T-cell (primary cell): Measurements from ENCODE around the gene PIM1. TPM values are rescaled to one million over a fixed set of nuclear protein-coding genes. Genes with fewer than 3 reads are reported as not detected.

Experiments
- ATAC-seq, 4 experiments: fragments of 200-7000 bp in 3 of 4; fragments of 150-1000 bp in 1 of 4; cut with Tn5 transposase; replicated peaks in 1 of 4; 1 replicate in 3 of 4; 2 replicates in 1 of 4; pipeline ENCODE4 v1.10.0; 2021; ENCODE audit warnings: moderate library complexity in 3 of 4, mild to moderate bottlenecking in 2 of 4, moderate number of reproducible peaks in 1 of 4
- CTCF ChIA-PET, 2 donors: fragments of 300-600 bp; sonication (Branson Sonifier 250); formaldehyde crosslinking; loops; one replicate each; lab custom pipeline; 2022; ENCODE audit warnings: antibody characterized with exemption in 2 of 2; lab: Charles Lee
- POLR2A ChIA-PET, 2 donors: fragments of 300-600 bp; sonication (Branson Sonifier 250); formaldehyde crosslinking; loops; one replicate each; lab custom pipeline; 2022; ENCODE audit warnings: antibody characterized with exemption in 2 of 2; lab: Charles Lee
- DNase-seq, 35 experiments: peaks; one replicate each; pipeline versions ENCODE4 v3.0.0 to v3.0.0-alpha.2; 2013 to 2023
- H3K27ac ChIP-seq: one replicate; pipeline ENCODE4 v1.5.1; 2013; ENCODE audit warnings: low read length
- H3K27me3 ChIP-seq, 2 experiments: replicated peaks in 1 of 2; 1 replicate in 1 of 2; 2 replicates in 1 of 2; pipeline versions ENCODE4 v1.6.1 to v1.7.0; 2013; ENCODE audit warnings: low read length in 1 of 2, mixed read lengths in 1 of 2; ENCODE audit not compliant: control insufficient read depth in 2 of 2, insufficient read depth in 2 of 2; ENCODE audit errors: extremely low read depth in 1 of 2
- H3K36me3 ChIP-seq, 2 donors: 1 replicate in 1 of 2; 2 replicates in 1 of 2; pipeline versions ENCODE4 v1.6.1 to v1.7.0; 2013; ENCODE audit warnings: low read length in 1 of 2; ENCODE audit not compliant: control insufficient read depth in 2 of 2, insufficient read depth in 1 of 2; ENCODE audit errors: extremely low read depth in 1 of 2
- H3K4me1 ChIP-seq, 2 experiments: 1 replicate in 1 of 2; 2 replicates in 1 of 2; pipeline versions ENCODE4 v1.6.1 to v1.7.0; 2013; ENCODE audit warnings: low read length in 2 of 2, mixed read lengths in 1 of 2; ENCODE audit not compliant: insufficient read depth in 2 of 2, control insufficient read depth in 1 of 2; ENCODE audit errors: extremely low read depth in 1 of 2
- H3K4me3 ChIP-seq, 2 donors: 1 replicate in 1 of 2; 2 replicates in 1 of 2; pipeline versions ENCODE4 v1.5.1 to v1.7.0; 2013; ENCODE audit warnings: mild to moderate bottlenecking in 2 of 2, low read length in 1 of 2, moderate library complexity in 1 of 2; ENCODE audit not compliant: control insufficient read depth in 1 of 2; ENCODE audit errors: extremely low read depth in 1 of 2
- H3K9me3 ChIP-seq: 2 replicates; pipeline ENCODE4 v1.7.0; 2013
- H3K27ac Mint-ChIP-seq, 2 donors: one replicate each; pipeline ENCODE4 v1.8.0; 2020 to 2021; ENCODE audit warnings: mild to moderate bottlenecking in 2 of 2, mixed read lengths in 2 of 2
- H3K27me3 Mint-ChIP-seq, 2 donors: one replicate each; pipeline ENCODE4 v1.8.0; 2021 to 2022; ENCODE audit warnings: mixed read lengths in 2 of 2
- H3K36me3 Mint-ChIP-seq: one replicate; pipeline ENCODE4 v1.8.0; 2021; ENCODE audit warnings: mixed read lengths
- H3K4me1 Mint-ChIP-seq, 3 donors: one replicate each; pipeline ENCODE4 v1.8.0; 2020 to 2022; ENCODE audit warnings: mixed read lengths in 3 of 3, mild to moderate bottlenecking in 1 of 3
- H3K4me3 Mint-ChIP-seq, 3 donors: one replicate each; pipeline ENCODE4 v1.8.0; 2020 to 2022; ENCODE audit warnings: mild to moderate bottlenecking in 3 of 3, mixed read lengths in 3 of 3, moderate library complexity in 3 of 3
- H3K9me3 Mint-ChIP-seq, 3 donors: one replicate each; pipeline ENCODE4 v1.8.0; 2020 to 2022; ENCODE audit warnings: mixed read lengths in 3 of 3
- WGBS: methylation state at CpG from one replicate; pipeline ENCODE4 v1.1.5; 2013; ENCODE audit warnings: missing lambda C conversion rate; ENCODE audit not compliant: insufficient coverage; 5-methylcytosine and 5-hydroxymethylcytosine counted together
- total RNA-seq, 35 experiments: library from RNA in 6 of 35; stranded (reverse) in 6 of 35; fragments of 120-200 nt in 1 of 35; gene quantifications; one replicate each; pipeline versions ENCODE4 v1.2.1 to v1.2.4 and lab custom pipeline; 2013 to 2026

The PIM1 gene
- total RNA-seq, 5 donors from 2014 or later (not counting 1 experiment from before 2014, with no cell fraction given) = 225 to 334 (median 313) TPM

DNA sequence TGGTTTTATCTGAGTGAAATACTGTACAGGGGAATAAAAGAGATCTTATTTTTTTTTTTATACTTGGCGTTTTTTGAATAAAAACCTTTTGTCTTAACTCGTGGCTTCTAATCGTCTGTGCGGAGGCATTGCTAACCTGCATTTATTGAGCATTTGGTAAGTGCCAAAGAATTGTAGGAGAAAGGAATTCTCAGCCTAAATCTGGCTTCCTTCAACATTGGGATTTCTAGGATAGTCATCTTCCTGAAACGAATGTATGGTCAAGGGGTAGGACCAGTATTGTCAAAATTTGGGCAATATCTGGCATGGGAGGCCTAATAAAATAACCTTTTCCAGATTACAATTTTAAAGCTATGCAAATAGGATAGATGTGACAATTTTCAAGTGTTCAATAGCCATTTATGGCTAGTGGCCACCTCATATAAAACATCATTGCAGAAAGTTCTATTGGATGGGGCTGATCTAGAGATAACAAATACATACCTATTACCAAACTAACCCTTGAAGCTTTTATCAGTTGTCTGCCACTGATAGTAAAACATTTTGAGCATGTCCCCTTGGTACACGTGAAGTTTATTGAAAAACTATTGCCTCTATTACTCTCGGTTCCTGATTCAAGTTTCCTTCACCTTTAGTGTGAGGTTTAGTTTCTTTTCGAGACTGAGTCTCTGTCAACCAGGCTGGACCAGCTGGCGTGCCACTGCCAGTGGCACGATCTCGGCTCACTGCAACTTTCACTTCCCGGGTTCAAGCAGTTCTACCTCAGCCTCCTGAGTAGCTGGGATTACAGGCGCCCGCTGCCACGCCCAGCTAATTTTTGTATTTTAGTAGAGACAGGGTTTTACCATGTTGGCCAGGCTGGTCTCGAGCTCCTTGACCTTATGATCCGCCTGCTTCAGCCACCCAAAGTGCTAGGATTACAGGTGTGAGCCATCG lies 5.6 kb downstream of the PIM1 start:
- ChIA-PET POLR2A (interaction anchor here (0.7 kb wide), 2 partner anchors 32 to 193 kb away, joined by 4 to 5 read pairs; no protein-coding TSS in a partner anchor), CTCF (interaction anchor here (0.6 to 1.5 kb wide), 10 partner anchors 9 to 290 kb away, joined by 3 to 8 read pairs (median 3); no protein-coding TSS in a partner anchor)
- H3K4me1 Mint-ChIP-seq = peaks cover 66 to 70% (median 70%) of the 10 kb centered on the region in 3 donors
- H3K27me3 Mint-ChIP-seq = no peaks in the 10 kb centered on the region
- peaks cover 0 to 43% of the 10 kb centered on the region in 2 donors for H3K36me3 ChIP-seq
- H3K27ac Mint-ChIP-seq = peak overlapping the region; percentile 94 to 97
- no peaks in the 10 kb centered on the region for H3K9me3 ChIP-seq
- 85% methylated on average over 5 of the region's 18 CpGs for WGBS
- ATAC-seq (no peak), DNase-seq (no peak)
- peaks cover 57% of the 10 kb centered on the region for H3K36me3 Mint-ChIP-seq
- peaks cover 32 to 59% of the 10 kb centered on the region in 2 experiments for H3K4me1 ChIP-seq
- H3K27ac ChIP-seq = peak overlapping the region; percentile 57
- no peaks in the 10 kb centered on the region for H3K9me3 Mint-ChIP-seq
- H3K27me3 ChIP-seq = no peaks in the 10 kb centered on the region
- peak overlapping the region; percentile 7 to 90 for H3K4me3 ChIP-seq
- H3K4me3 Mint-ChIP-seq = peak overlapping the region; percentile 90 to 92 (median 91)

DNA sequence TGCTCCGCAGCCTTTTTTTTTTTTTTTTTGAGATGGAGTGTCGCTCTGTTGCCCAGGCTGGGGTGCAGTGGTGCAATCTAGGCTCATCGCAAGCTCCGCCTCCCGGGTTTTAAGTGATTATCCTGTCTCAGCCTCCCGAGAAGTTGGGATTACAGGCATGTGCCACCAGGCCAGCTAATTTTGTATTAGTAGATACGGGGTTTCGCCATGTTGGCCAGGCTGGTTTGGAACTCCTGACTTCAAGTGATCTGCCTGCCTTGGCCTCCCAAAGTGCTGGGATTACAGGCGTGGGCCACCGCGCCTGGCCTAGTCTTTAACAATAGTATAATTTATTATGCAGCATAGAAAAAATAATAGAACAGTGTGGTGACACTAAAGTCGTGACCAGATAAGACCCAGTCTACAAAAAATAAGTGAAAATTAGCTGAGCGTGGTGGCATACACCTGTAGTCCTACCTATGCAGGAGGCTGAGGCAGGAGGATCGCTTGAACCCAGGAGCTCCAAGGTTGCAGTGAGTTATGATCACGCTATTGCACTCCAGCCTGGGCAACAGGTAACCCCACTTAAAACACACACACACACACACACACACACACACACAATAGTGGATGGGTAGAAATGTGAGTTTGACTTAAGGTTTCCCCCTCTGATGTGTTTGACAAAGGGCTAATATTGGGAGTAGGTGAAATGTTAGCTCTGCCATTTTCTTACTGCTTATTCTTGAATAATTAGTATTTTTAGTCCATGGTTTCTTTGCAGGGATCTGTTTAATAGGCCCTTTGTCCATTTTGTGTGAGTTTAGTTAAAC lies 6.5 kb downstream of the PIM1 start:
- H3K4me3 ChIP-seq = no peak overlapping the region
- no peaks in the 10 kb centered on the region for H3K9me3 ChIP-seq
- no peak overlapping the region for H3K27ac ChIP-seq
- Mint-ChIP-seq H3K27me3 (no peaks in the 10 kb centered on the region), H3K36me3 (peaks cover 53% of the 10 kb centered on the region), H3K27ac (peak overlapping the region; percentile 94 to 97), H3K4me3 (peak overlapping the region in 2 of 3 donors; percentile 90 to 91), H3K9me3 (no peaks in the 10 kb centered on the region), H3K4me1 (peaks cover 70 to 75% (median 72%) of the 10 kb centered on the region in 3 donors)
- peaks cover 32 to 66% of the 10 kb centered on the region in 2 experiments for H3K4me1 ChIP-seq
- H3K36me3 ChIP-seq = peaks cover 0 to 38% of the 10 kb centered on the region in 2 donors
- POLR2A ChIA-PET = interaction anchor here in 1 of 2 donors (0.6 to 0.7 kb wide), 4 partner anchors 10 to 194 kb away, joined by 3 to 5 read pairs (median 4); no protein-coding TSS in a partner anchor
- CTCF ChIA-PET = interaction anchor here (0.6 to 1.5 kb wide), 10 partner anchors 8 to 291 kb away, joined by 3 to 12 read pairs (median 3); no protein-coding TSS in a partner anchor
- 96% methylated on average over 6 of the region's 15 CpGs for WGBS
- DNase-seq (no peak), ATAC-seq (no peak)
- H3K27me3 ChIP-seq = no peaks in the 10 kb centered on the region

DNA sequence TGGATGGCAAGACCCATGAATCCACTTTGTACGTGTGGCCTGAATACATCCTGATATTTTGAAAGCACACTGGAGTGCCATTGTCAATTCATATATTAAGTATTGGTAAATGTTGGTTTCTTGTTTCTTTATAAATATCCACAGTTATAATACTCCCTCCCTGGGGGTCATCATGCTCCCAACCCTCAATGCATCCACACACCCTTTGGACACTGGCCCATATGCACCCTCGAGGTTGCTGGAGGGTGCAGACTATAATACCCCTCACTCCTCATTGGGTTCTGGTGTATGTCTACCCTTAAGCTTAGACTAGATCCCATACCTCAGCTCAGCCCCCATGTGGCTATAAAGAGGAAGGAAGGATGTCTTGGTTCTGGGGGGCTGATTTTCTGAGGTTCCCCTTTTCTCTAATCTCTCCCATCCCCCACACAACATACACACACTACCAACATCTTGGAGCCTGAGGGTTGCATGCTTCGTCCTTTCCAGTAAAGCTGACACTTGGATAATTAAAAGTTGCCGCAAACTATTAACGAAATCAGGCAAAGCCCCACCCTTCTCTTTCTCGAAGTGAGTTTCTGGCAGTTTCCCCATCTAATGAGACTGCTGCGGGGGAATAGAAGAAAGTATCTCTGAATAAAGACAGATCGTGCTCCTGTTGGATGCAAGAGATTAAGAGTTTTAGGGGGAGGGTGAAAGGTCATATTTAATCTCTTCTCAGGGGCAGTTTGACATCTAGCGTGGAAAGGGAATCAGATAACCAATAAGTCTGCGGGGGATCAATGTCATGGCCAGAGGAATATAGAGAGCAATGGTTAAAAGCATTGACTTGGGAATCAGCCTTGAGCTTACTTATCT lies 7.4 kb downstream of the PIM1 start:
- H3K4me1 Mint-ChIP-seq = peaks cover 74 to 81% (median 75%) of the 10 kb centered on the region in 3 donors
- ChIA-PET POLR2A (interaction anchor here in 1 of 2 donors (0.6 to 0.7 kb wide), 3 partner anchors 9 to 189 kb away, joined by 3 to 4 read pairs (median 3); no protein-coding TSS in a partner anchor), CTCF (interaction anchor here in 1 of 2 donors (0.9 to 1.4 kb wide), 4 partner anchors 9 to 160 kb away, joined by 3 to 12 read pairs (median 5); no protein-coding TSS in a partner anchor)
- no peaks in the 10 kb centered on the region for H3K27me3 Mint-ChIP-seq
- Histone ChIP-seq H3K36me3 (peaks cover 0 to 36% of the 10 kb centered on the region in 2 donors), H3K9me3 (no peaks in the 10 kb centered on the region), H3K27ac (no peak overlapping the region), H3K27me3 (no peaks in the 10 kb centered on the region), H3K4me3 (no peak overlapping the region), H3K4me1 (peaks cover 34 to 74% of the 10 kb centered on the region in 2 experiments)
- no peaks in the 10 kb centered on the region for H3K9me3 Mint-ChIP-seq
- H3K36me3 Mint-ChIP-seq = peaks cover 44% of the 10 kb centered on the region
- peak overlapping the region; percentile 67 to 81 for H3K27ac Mint-ChIP-seq
- H3K4me3 Mint-ChIP-seq = peak overlapping the region in 1 of 3 donors; percentile 32
- ATAC-seq = no peak
- WGBS = 83% methylated on average over 2 of the region's 10 CpGs
- no peak for DNase-seq

DNA sequence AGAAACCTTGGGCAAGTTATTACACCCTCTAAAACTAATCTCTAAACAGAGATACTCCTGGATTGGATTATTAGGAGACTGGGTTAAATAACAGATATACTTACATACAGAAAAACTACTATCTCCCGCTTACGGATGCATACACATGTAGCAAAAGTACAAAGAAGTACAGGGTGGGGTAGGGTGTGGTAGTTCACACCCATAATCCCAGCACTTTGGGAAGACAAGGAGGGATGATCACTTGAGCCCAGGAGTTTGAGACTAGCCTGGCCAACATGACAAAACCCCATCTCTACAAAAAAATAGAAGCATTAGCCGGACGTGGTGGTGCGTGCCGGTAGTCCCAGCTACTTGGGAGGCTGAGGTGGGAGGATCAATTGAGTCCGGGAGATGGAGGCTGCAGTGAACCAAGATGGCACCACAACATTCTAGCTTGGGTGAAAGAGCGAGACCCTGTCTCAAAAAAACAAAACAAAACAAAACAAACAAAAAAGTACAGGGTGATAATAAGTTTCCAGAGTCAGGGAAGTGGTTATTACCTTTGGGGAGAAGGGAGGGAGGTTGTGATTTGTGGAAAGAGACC lies 8.1 kb downstream of the PIM1 start:
- H3K27me3 Mint-ChIP-seq = no peaks in the 10 kb centered on the region
- H3K4me1 Mint-ChIP-seq = peaks cover 72 to 82% (median 75%) of the 10 kb centered on the region in 3 donors
- ChIA-PET POLR2A (no interaction called here), CTCF (interaction anchor here in 1 of 2 donors (0.9 to 1.4 kb wide), 2 partner anchors 32 to 160 kb away, joined by 4 to 12 read pairs; no protein-coding TSS in a partner anchor)
- H3K36me3 Mint-ChIP-seq = peaks cover 37% of the 10 kb centered on the region
- no CpG with 5 or more reads among the region's 8 CpGs for WGBS
- H3K9me3 Mint-ChIP-seq = no peaks in the 10 kb centered on the region
- Histone ChIP-seq H3K27ac (no peak overlapping the region), H3K4me3 (no peak overlapping the region), H3K36me3 (peaks cover 0 to 29% of the 10 kb centered on the region in 2 donors), H3K4me1 (peaks cover 35 to 74% of the 10 kb centered on the region in 2 experiments), H3K27me3 (no peaks in the 10 kb centered on the region), H3K9me3 (no peaks in the 10 kb centered on the region)
- peak overlapping the region in 1 of 3 donors; percentile 32 for H3K4me3 Mint-ChIP-seq
- peak overlapping the region; percentile 67 to 81 for H3K27ac Mint-ChIP-seq
- ATAC-seq = no peak
- no peak for DNase-seq

DNA sequence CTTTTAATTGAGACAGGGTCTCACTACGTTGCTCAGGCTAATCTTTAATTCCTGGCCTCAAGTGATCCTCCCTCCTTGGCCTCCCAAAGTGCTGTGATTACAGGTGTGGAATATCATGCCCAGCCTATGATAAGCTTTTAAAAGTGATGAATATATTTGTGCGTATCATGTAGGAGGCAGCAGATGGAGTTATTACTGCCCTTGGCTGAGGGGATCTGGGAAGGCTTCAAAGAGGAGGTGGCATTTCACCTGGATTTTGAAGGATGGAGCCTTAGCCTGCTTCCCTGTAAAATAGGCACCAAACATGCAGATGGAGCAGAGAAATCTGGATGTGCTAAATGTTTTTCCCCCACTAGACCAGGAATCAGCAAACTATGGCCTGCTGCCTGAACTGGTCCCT lies 10.1 kb downstream of the PIM1 start:
- no peak for DNase-seq
- ATAC-seq = no peak
- no peaks in the 10 kb centered on the region for H3K27me3 Mint-ChIP-seq
- H3K36me3 ChIP-seq = peaks cover 0 to 9% of the 10 kb centered on the region in 2 donors
- H3K4me3 Mint-ChIP-seq = no peak overlapping the region
- no peak overlapping the region for H3K4me3 ChIP-seq
- H3K27me3 ChIP-seq = no peaks in the 10 kb centered on the region
- 100% methylated on average over 2 of the region's 2 CpGs for WGBS
- peak overlapping the region; percentile 71 to 78 for H3K27ac Mint-ChIP-seq
- peaks cover 61 to 77% (median 66%) of the 10 kb centered on the region in 3 donors for H3K4me1 Mint-ChIP-seq
- peak overlapping the region; percentile 3 for H3K27ac ChIP-seq
- ChIA-PET POLR2A (interaction anchor here (0.6 kb wide), 2 partner anchors 164 to 365 kb away, joined by 7 to 8 read pairs; no protein-coding TSS in a partner anchor), CTCF (interaction anchor here in 1 of 2 donors (1.0 to 1.3 kb wide), 2 partner anchors 18 to 128 kb away, joined by 3 read pairs; no protein-coding TSS in a partner anchor)
- peaks cover 19 to 74% of the 10 kb centered on the region in 2 experiments for H3K4me1 ChIP-seq
- H3K9me3 Mint-ChIP-seq = no peaks in the 10 kb centered on the region
- peaks cover 16% of the 10 kb centered on the region for H3K36me3 Mint-ChIP-seq
- H3K9me3 ChIP-seq = no peaks in the 10 kb centered on the region
